ENCODE data around the gene RNF40. TPM values are rescaled to one million over a fixed set of nuclear protein-coding genes. Genes with fewer than 3 reads are reported as not detected.

Gene RNF40
- total RNA-seq, 1 donor = 73.5 TPM

DNA sequence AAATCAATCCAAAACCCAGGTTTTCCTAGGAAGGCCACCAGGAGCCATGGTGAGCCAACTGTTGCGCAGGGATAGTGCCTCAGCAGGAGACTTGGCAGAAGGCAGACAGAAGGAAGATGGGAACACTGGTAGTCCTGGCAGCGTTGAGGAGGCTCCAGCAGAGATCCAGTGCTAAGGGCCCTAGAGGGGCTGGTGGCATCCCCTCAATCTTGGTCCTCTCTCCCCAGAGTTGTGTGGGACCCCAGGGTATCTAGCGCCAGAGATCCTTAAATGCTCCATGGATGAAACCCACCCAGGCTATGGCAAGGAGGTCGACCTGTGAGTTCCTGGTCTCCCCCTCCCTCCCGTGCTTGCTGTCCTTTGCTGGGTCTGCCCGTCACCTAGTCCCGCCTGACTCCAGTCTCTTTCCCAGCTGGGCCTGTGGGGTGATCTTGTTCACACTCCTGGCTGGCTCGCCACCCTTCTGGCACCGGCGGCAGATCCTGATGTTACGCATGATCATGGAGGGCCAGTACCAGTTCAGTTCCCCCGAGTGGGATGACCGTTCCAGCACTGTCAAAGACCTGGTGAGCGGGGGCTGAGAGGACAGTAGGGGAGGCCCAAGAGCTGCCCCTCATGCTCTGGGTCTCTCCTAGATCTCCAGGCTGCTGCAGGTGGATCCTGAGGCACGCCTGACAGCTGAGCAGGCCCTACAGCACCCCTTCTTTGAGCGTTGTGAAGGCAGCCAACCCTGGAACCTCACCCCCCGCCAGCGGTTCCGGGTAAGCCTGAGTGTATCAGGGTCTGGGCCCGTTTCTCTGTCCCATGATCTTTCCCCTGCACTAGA lies 6.0 kb upstream of the RNF40 start:
- DNase-seq (ENCODE audit: low read depth) = no peak
- TF ChIP-seq CTCF (IDR thresholded peaks at IDR 0.05; ENCODE audit: insufficient read depth, low read length) = no peak
- no peak overlapping the region for H3K4me3 ChIP-seq (ENCODE audit: low read depth, low read length)

DNA sequence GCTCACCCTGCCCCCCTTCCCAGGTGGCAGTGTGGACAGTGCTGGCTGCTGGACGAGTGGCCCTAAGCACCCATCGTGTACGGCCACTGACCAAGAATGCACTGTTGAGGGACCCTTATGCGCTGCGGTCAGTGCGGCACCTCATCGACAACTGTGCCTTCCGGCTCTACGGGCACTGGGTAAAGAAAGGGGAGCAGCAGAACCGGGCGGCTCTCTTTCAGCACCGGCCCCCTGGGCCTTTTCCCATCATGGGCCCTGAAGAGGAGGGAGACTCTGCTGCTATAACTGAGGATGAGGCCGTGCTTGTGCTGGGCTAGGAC lies 5.4 kb upstream of the RNF40 start:
- no peak overlapping the region for H3K4me3 ChIP-seq (ENCODE audit: low read depth, low read length)
- DNase-seq (ENCODE audit: low read depth) = no peak
- no peak for TF ChIP-seq CTCF (IDR thresholded peaks at IDR 0.05; ENCODE audit: insufficient read depth, low read length)

DNA sequence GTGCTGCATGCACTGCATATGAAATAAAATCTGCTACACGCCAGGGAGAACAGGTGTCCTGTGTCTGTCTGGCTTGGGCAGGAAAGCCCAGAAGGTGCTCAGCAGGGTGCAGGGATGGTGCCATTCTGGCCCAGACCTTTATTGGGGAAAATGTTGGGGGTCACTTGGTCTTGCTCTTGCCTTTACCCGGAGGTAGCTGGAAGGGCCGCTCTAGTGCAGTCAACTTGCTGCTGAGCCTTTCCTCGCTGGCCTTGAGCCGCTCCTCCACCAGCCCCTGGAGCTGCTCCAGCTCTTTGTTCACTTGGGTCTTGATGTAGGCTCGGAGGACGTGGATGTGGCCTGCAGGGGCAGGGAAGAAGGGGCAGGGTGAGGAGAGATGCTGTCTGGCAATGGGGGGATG lies 4.8 kb upstream of the RNF40 start:
- DNase-seq (ENCODE audit: low read depth) = no peak
- no peak overlapping the region for H3K4me3 ChIP-seq (ENCODE audit: low read depth, low read length)
- TF ChIP-seq CTCF (IDR thresholded peaks at IDR 0.05; ENCODE audit: insufficient read depth, low read length) = no peak

DNA sequence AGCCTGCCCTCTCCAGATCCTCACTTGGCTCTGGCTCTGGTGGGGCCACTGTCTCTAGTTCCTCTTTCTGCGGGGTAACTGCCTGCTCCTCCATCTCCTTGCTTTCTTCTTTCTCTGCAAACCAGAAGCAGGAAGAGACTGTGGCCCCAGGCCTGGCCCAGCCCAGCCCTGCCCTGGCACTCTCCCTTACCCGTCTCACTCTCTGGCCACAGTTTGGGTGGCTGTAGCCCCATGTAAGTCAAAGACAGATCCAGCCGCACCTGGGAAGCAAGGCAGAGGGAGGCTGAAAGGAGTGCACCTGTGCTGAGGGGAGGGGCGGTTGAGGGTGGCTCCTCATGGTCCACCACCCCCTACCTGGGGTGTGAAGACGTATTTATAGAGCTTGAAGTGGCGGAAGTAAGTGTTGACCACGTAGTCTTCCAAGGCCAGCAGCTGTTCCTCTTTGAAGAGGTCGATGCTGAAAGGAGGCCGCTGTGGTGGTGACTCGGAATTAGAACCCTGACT lies 3.1 kb upstream of the RNF40 start:
- TF ChIP-seq CTCF (IDR thresholded peaks at IDR 0.05; ENCODE audit: insufficient read depth, low read length) = no peak
- no peak for DNase-seq (ENCODE audit: low read depth)
- H3K4me3 ChIP-seq (ENCODE audit: low read depth, low read length) = no peak overlapping the region

DNA sequence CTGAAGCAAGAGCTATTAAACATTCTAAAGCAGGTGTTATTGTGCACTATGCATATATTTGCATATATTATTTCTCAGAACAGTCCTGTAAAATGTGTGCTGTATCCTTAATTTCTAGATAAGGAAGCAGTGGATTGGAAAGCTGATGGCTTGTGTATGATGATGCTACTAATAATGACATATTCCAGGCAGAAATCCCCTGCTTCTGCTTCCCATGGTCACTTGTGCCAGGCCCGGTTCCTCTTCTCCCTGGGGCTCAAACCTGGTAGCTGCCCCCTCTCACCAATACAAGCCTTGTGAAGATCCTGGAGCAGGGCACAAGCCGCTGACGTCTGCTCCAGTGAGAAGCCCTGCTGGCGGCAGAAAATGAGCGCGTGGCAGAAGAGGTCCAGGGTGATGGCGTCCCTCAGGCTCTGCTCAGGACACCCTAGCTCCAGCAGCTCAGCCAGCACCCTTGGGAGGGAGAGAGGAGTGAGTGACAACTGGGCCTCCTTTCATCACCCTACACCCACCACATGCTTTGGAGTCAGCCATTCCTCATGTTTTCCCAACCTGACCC lies 2.0 kb upstream of the RNF40 start:
- no peak for DNase-seq (ENCODE audit: low read depth)
- no peak overlapping the region for H3K4me3 ChIP-seq (ENCODE audit: low read depth, low read length)
- TF ChIP-seq CTCF (IDR thresholded peaks at IDR 0.05; ENCODE audit: insufficient read depth, low read length) = no peak

GRCh38 chr16:30760577-30761426 lies 1.3 kb upstream of the RNF40 start:
- DNase-seq (ENCODE audit: low read depth) = no peak
- H3K4me3 ChIP-seq (ENCODE audit: low read depth, low read length) = peak overlapping the region; percentile 95
- TF ChIP-seq CTCF (IDR thresholded peaks at IDR 0.05; ENCODE audit: insufficient read depth, low read length) = no peak

All from fibroblast of the aortic adventitia (primary cell).